DND-41 (cell line): ENCODE data around the gene C18orf63.
"Not testable (repeated sequence)": the region's sequence is repeated elsewhere in the genome, so short reads cannot be mapped to it uniquely, and the experiment has no call there.

Source experiments
- CTCF ChIP-seq: IDR thresholded peaks from 2 replicates; pipeline ENCODE4 v1.5.1; 2012; ENCODE audit warnings: borderline replicate concordance, low read length, moderate library complexity, mild to moderate bottlenecking; ENCODE audit not compliant: poor library complexity, severe bottlenecking; ENCODE audit errors: extremely low read depth
- EZH2 ChIP-seq: IDR thresholded peaks from 3 replicates; pipeline ENCODE4 v1.6.1; 2012; ENCODE audit warnings: borderline replicate concordance, low read depth, mild to moderate bottlenecking, moderate library complexity, low read length, inconsistent platforms; ENCODE audit not compliant: severe bottlenecking

GRCh38 chr18:74326791-74327190 is 11.2 kb downstream of the C18orf63 start:
- not testable (repeated sequence) for TF ChIP-seq EZH2, CTCF
